ENCODE results near the gene PDCD6IP. TPM values are rescaled to one million over a fixed set of nuclear protein-coding genes. Genes with fewer than 3 reads are reported as not detected.

PDCD6IP gene
- total RNA-seq, 1 donor from 2014 or later: 168 TPM

DNA sequence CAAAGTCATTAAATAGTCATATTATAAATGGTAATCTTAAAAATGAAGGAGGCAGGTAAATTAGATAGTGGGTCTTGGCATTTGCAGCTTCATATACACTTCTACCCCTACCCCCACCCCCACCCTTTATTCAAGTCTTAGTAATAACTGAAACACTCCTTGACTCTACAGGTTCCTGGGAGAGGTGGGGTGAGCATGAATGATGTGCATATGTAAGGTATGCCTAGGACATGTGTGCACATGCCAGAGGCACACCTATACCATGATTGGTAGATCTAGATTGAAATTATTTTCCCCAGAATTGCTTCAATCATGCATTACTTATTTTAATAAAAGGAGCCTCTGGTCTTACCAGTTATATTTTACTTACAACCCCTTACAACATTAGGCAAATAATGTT lies 40.1 kb upstream of the PDCD6IP start:
- H3K27me3 Mint-ChIP-seq: no peaks in the 10 kb centered on the region
- TF ChIP-seq, protein P1, sequence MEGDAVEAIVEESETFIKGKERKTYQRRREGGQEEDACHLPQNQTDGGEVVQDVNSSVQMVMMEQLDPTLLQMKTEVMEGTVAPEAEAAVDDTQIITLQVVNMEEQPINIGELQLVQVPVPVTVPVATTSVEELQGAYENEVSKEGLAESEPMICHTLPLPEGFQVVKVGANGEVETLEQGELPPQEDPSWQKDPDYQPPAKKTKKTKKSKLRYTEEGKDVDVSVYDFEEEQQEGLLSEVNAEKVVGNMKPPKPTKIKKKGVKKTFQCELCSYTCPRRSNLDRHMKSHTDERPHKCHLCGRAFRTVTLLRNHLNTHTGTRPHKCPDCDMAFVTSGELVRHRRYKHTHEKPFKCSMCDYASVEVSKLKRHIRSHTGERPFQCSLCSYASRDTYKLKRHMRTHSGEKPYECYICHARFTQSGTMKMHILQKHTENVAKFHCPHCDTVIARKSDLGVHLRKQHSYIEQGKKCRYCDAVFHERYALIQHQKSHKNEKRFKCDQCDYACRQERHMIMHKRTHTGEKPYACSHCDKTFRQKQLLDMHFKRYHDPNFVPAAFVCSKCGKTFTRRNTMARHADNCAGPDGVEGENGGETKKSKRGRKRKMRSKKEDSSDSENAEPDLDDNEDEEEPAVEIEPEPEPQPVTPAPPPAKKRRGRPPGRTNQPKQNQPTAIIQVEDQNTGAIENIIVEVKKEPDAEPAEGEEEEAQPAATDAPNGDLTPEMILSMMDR (conservative IDR thresholded peaks at IDR 0.05): no peak

DNA sequence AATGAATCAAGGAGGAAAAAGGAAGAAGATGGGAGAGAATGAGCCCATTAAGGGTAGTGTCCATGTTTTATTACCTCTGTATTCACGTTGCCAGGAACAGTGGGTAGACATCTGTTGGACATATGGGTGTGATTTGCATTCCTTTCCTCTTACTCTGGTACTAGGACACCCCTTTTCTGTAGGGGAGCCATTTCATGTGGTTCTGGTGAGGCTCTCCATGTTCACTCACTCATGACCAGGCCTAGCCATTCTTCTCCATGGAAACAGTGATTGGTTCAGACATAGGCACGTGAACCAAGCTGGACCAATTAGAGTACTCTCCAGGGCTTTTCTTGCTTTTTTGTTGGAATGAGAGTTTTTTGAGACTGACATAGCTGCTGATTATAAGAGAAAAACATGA lies 39.6 kb upstream of the PDCD6IP start:
- Mint-ChIP-seq H3K27ac (no peak overlapping the region), H3K27me3 (no peaks in the 10 kb centered on the region), H3K4me3 (no peak overlapping the region), H3K36me3 (no peaks in the 10 kb centered on the region), H3K4me1 (ENCODE audit: unreplicated experiment) (no peaks in the 10 kb centered on the region), H3K9me3 (peaks cover 3% of the 10 kb centered on the region)
- TF ChIP-seq, protein P1 (conservative IDR thresholded peaks at IDR 0.05): no peak
- no peak for DNase-seq (ENCODE audit: extremely low spot score, unreplicated experiment)

More for the DNA sequence above, 40.1 kb upstream of the PDCD6IP start:
- no peak overlapping the region for H3K27ac Mint-ChIP-seq
- DNase-seq (ENCODE audit: extremely low spot score, unreplicated experiment): no peak
- no peak overlapping the region for H3K4me3 Mint-ChIP-seq
- H3K9me3 Mint-ChIP-seq: peaks cover 3% of the 10 kb centered on the region
- H3K36me3 Mint-ChIP-seq: no peaks in the 10 kb centered on the region
- H3K4me1 Mint-ChIP-seq (ENCODE audit: unreplicated experiment): no peaks in the 10 kb centered on the region

DNA sequence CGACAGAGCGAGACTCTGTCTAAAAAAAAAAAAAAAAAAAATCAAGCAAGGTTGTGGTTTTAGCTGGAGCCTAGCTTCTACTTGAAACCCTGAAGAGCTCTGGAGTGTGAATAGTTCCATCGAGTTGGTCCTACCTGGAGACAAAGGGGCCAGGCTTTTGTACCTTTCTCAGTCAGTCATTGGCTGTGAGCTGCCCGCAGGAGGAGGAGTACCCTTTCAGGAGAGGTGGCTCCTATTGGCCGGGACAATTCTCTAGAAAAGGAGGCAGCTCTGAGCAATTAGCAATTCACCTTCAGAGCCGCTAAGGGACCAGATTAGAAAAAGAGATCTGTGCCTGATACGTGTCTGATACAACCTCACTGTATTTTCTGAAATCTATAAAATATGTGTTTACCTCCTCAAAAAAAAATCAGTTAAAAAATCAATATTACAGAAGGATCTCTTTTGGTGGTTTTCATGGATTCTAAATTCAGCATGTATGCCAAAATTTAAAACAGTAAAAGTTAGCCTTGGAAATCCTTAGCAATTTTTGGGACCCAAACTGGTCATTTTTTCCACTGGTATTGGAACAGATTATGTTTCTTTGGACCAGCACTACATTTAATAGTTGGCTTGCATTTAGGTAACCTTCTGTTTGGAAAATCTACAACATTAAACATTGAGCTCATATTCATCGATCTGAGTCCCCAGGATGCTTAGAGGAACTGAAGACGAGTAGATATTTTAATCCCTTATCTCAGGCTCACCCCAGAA lies 29.7 kb upstream of the PDCD6IP start:
- Mint-ChIP-seq H3K4me1 (ENCODE audit: unreplicated experiment) (no peaks in the 10 kb centered on the region), H3K4me3 (no peak overlapping the region), H3K9me3 (no peaks in the 10 kb centered on the region), H3K27ac (no peak overlapping the region), H3K36me3 (no peaks in the 10 kb centered on the region), H3K27me3 (no peaks in the 10 kb centered on the region)
- DNase-seq (ENCODE audit: extremely low spot score, unreplicated experiment): no peak
- TF ChIP-seq, protein P1 (conservative IDR thresholded peaks at IDR 0.05): no peak

DNA sequence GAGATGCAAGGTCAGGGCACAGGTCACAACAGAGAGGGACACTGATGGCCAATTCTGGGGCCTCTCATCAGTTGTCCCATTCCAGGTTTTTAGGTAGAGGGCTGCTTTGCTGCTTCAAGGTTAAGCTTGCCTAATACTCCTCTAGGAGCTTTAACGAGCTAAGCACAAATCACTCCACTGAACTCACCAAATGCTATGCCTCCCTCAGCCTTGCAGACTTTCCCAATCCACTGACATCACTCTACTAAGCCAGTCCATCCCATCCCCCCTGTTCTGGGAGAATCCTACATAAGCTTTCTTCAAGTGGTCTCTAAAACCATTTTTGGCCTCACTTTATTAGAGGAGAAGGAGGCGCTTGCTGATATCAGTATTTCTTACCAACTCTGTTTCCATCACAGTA lies 24.8 kb upstream of the PDCD6IP start:
- Mint-ChIP-seq H3K4me3 (no peak overlapping the region), H3K27me3 (no peaks in the 10 kb centered on the region), H3K4me1 (ENCODE audit: unreplicated experiment) (no peaks in the 10 kb centered on the region), H3K36me3 (no peaks in the 10 kb centered on the region), H3K27ac (no peak overlapping the region), H3K9me3 (no peaks in the 10 kb centered on the region)
- DNase-seq (ENCODE audit: extremely low spot score, unreplicated experiment): no peak
- TF ChIP-seq, protein P1 (conservative IDR thresholded peaks at IDR 0.05): no peak

DNA sequence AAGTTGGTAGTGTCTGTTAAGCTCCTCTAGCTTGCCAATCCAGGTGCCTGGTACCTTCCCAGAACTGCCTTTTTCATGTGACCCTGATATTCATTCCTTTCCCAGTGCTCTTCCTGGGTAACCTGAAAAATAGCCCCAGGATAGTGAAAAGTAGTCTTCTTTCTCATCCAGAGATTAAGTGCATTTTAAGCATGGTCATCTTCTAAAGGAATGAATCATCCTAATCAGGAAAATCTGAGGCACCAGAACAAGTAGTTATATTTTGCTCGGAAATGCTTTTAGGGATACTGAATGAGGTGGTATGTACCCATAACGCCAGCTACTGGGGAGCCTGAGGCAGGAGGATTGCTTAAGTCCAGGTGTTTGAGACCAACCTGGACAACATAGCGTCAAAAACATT lies 23.1 kb upstream of the PDCD6IP start:
- Mint-ChIP-seq H3K27ac (no peak overlapping the region), H3K36me3 (no peaks in the 10 kb centered on the region), H3K9me3 (no peaks in the 10 kb centered on the region), H3K4me3 (no peak overlapping the region), H3K4me1 (ENCODE audit: unreplicated experiment) (no peaks in the 10 kb centered on the region), H3K27me3 (no peaks in the 10 kb centered on the region)
- DNase-seq (ENCODE audit: extremely low spot score, unreplicated experiment): no peak
- TF ChIP-seq, protein P1 (conservative IDR thresholded peaks at IDR 0.05): no peak
